ENCODE measurements around the gene ANO7. TPM values are rescaled to one million over a fixed set of nuclear protein-coding genes. Genes with fewer than 3 reads are reported as not detected.

The ANO7 gene
- total RNA-seq, 1 donor from 2014 or later: 2.2 TPM

DNA sequence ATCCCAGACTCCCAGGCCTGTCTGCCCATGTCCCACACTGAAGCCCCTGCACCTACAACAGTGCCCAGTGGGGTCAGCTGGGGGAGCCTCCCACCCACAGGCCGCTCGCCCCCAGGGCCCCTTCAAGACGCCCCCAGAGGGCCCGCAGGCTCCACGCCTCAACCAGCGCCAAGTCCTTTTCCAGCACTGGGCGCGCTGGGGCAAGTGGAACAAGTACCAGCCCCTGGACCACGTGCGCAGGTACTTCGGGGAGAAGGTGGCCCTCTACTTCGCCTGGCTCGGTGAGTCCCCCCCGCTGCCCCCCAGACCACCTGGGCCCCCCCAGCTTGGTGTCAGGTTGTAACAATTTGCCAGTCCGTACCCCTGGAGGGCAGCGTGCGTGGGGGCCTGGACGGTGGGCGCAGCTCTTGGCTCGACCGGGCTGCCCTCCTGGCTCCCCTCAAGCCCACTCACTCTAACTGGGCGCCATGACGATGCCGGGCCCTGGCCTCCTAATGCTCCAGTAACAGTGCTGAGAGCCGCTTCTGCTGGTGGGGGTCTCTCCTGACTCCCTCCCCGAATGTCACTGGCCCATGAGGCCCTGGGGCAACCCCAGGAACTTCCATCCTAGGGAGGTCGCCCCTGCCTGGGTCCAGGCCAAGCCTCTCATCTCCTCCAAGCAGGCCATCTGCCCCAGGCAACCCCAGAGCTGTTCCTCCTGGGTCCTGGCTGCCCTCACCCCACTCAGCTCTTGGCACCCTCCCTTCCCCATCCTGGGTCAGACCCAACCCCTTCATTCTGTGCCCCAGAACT is 14.9 kb downstream of the ANO7 start:
- H3K27me3 Mint-ChIP-seq (ENCODE audit: low read depth): peaks cover 3% of the 10 kb centered on the region
- H3K4me3 Mint-ChIP-seq (ENCODE audit: unreplicated experiment): no peak overlapping the region
- DNase-seq (ENCODE audit: low spot score): peak; percentile 87
- no peak overlapping the region for H3K27ac Mint-ChIP-seq (ENCODE audit: unreplicated experiment)
- no peaks in the 10 kb centered on the region for H3K36me3 Mint-ChIP-seq (ENCODE audit: low read depth)
- H3K4me1 Mint-ChIP-seq (ENCODE audit: low read depth): no peaks in the 10 kb centered on the region
- no peaks in the 10 kb centered on the region for H3K9me3 Mint-ChIP-seq (ENCODE audit: low read depth)
- TF ChIP-seq CTCF (IDR thresholded peaks at IDR 0.05): no peak

DNA sequence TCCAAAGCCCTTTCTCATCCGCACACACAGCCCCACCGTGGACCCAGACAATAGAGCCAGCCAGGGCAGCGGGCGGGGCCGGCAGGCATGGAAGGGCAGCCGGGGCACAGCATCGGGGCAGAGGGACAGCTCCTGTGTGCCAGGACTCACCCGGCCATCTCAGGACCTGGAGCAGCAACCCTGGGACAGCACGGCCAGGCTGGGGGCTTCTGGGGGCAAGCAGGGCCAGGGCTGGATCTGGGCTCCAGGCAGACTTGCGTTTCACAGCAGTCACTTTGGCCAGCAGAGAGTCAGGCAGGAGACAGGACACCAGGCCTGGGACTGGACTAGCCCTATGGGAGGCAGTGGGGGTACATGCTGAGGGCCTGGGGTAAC is 15.5 kb downstream of the ANO7 start:
- no peaks in the 10 kb centered on the region for H3K4me1 Mint-ChIP-seq (ENCODE audit: low read depth)
- no peaks in the 10 kb centered on the region for H3K9me3 Mint-ChIP-seq (ENCODE audit: low read depth)
- no peak for TF ChIP-seq CTCF (IDR thresholded peaks at IDR 0.05)
- peaks cover 4% of the 10 kb centered on the region for H3K27me3 Mint-ChIP-seq (ENCODE audit: low read depth)
- no peak overlapping the region for H3K27ac Mint-ChIP-seq (ENCODE audit: unreplicated experiment)
- H3K36me3 Mint-ChIP-seq (ENCODE audit: low read depth): no peaks in the 10 kb centered on the region
- DNase-seq (ENCODE audit: low spot score): peak; percentile 88
- no peak overlapping the region for H3K4me3 Mint-ChIP-seq (ENCODE audit: unreplicated experiment)

DNA sequence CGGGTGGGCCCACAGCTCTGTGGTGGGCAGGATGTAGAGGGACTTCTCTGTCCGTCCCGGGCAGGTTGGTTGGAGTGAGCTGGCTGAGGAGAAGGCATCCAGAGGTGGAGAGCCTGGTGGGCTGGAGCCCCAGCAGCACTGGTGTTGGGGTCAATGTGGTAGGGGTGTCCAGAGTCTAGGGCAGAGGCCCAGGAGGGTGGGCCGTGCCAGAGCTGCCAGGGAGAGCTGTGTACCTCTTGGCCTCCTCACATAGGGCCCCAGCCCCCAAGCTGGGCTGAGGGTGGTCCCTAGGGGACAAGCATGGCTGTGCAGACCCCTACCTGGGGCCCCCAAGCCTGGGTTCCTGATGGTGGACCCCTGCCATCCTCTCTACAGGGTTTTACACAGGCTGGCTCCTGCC is 16.0 kb downstream of the ANO7 start:
- H3K9me3 Mint-ChIP-seq (ENCODE audit: low read depth): no peaks in the 10 kb centered on the region
- no peak for TF ChIP-seq CTCF (IDR thresholded peaks at IDR 0.05)
- no peak overlapping the region for H3K4me3 Mint-ChIP-seq (ENCODE audit: unreplicated experiment)
- DNase-seq (ENCODE audit: low spot score): peak; percentile 87
- H3K4me1 Mint-ChIP-seq (ENCODE audit: low read depth): no peaks in the 10 kb centered on the region
- H3K36me3 Mint-ChIP-seq (ENCODE audit: low read depth): no peaks in the 10 kb centered on the region
- H3K27me3 Mint-ChIP-seq (ENCODE audit: low read depth): peaks cover 4% of the 10 kb centered on the region
- no peak overlapping the region for H3K27ac Mint-ChIP-seq (ENCODE audit: unreplicated experiment)

- H3K4me1 Mint-ChIP-seq (ENCODE audit: low read depth): no peaks in the 10 kb centered on the region
- no peak for DNase-seq (ENCODE audit: low spot score)
- TF ChIP-seq CTCF (IDR thresholded peaks at IDR 0.05): no peak
- no peak overlapping the region for H3K27ac Mint-ChIP-seq (ENCODE audit: unreplicated experiment)
- no peaks in the 10 kb centered on the region for H3K36me3 Mint-ChIP-seq (ENCODE audit: low read depth)
- no peaks in the 10 kb centered on the region for H3K9me3 Mint-ChIP-seq (ENCODE audit: low read depth)
- H3K4me3 Mint-ChIP-seq (ENCODE audit: unreplicated experiment): no peak overlapping the region
- peaks cover 4% of the 10 kb centered on the region for H3K27me3 Mint-ChIP-seq (ENCODE audit: low read depth)
These were observed 16.6 kb downstream of the ANO7 start for GRCh38 chr2:241205086-241205485.

- no peak overlapping the region for H3K4me3 Mint-ChIP-seq (ENCODE audit: unreplicated experiment)
- H3K36me3 Mint-ChIP-seq (ENCODE audit: low read depth): no peaks in the 10 kb centered on the region
- H3K4me1 Mint-ChIP-seq (ENCODE audit: low read depth): no peaks in the 10 kb centered on the region
- no peak overlapping the region for H3K27ac Mint-ChIP-seq (ENCODE audit: unreplicated experiment)
- H3K9me3 Mint-ChIP-seq (ENCODE audit: low read depth): no peaks in the 10 kb centered on the region
- no peak for TF ChIP-seq CTCF (IDR thresholded peaks at IDR 0.05)
- DNase-seq (ENCODE audit: low spot score): no peak
- H3K27me3 Mint-ChIP-seq (ENCODE audit: low read depth): peaks cover 8% of the 10 kb centered on the region
These were observed 18.7 kb downstream of the ANO7 start for GRCh38 chr2:241207151-241207550.
